Endometrial microvascular endothelial cells (primary cell): ENCODE measurements around the gene PEPD. TPM values are rescaled to one million over a fixed set of nuclear protein-coding genes. Genes with fewer than 3 reads are reported as not detected.
"Not testable (repeated sequence)": the region's sequence is repeated elsewhere in the genome, so short reads cannot be mapped to it uniquely, and the experiment has no call there.

Experiments used
- in situ Hi-C: cut with HindIII; loops from 2 replicates; pipeline ENCODE4 v1.10.0; 2017; ENCODE audit warnings: low sequenced_read_pairs, low pct_unique_long_range_greater_than_20kb; ENCODE audit errors: inconsistent ontology term
- total RNA-seq: library from RNA; depleted of rRNA; stranded (reverse); fragments of >200 nt; gene quantifications from one replicate; pipeline ENCODE4 v1.2.3, GENCODE V29; 2015; ENCODE audit errors: inconsistent ontology term

The PEPD gene
- total RNA-seq, 1 donor from 2014 or later, result 76.7 TPM

GRCh38 chr19:33486936-33487811, 34.4 kb downstream of the PEPD start:
- in situ Hi-C loops, result no loop called here

- in situ Hi-C loops, result no loop called here
Measured at GRCh38 chr19:33486407-33486806, 35.2 kb downstream of the PEPD start.

DNA sequence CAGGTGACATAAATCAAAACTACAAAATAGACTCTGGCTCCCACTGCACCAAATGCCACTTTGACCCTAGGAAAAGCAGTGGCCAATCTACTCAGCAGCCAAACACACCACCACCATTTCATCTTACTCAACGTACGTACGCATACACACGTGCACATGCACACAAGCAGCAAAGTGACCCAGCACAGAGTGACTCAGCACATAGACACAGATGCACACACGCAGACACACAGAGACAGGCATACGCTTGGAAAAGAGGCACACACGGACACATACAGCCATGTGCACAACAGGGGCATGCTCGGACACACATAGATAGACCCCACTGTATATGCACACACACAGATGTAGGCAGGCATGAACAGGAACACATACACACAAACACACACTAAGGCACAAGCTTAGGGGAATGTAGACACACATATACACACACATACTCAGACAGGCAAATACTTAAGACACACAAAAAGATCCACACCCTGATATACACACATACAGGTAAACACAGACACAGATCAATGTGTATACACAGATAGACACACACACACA, 37.3 kb downstream of the PEPD start:
- in situ Hi-C loops, result no loop called here

- in situ Hi-C loops, result no loop called here
Measured at GRCh38 chr19:33482476-33482875, 39.1 kb downstream of the PEPD start.

- in situ Hi-C loops, result no loop called here
Measured at GRCh38 chr19:33481863-33482262, 39.7 kb downstream of the PEPD start.

GRCh38 chr19:33479570-33479969, 42.0 kb downstream of the PEPD start:
- in situ Hi-C loops, result not testable (repeated sequence)

GRCh38 chr19:33477781-33478180, 43.8 kb downstream of the PEPD start:
- in situ Hi-C loops, result no loop called here

GRCh38 chr19:33476151-33476707, 45.4 kb downstream of the PEPD start:
- in situ Hi-C loops, result no loop called here

DNA sequence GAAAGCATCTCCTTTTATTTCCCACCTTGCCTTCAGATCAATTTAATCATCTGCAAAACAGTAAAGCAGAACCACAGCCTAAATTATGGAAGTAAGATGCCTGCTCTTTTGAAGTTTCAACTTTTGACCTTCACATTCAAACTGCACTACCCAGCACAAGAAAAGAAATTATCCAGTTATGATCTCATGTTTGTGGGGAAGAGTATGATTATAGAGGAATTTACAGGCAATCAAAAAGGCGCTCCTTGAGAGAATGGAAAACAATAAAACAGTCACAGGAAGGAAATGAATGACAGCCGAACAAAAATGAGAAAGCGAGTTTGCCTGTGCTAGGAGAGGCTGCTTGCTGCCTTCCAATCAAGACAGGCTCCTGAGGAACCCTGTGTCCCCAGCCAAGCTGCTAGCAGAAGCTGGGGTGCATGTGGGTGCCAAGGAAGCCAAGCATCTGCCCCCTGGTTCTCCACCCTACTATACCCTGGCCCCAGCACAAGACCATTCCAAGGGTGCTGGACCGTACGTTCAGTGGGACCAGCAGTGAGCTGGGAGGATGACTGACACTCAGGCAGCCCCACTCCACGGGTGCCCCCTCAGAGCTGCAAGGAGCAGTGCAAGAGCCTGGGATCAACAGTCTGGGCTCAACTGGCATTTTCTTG, 47.8 kb downstream of the PEPD start:
- in situ Hi-C loops, result no loop called here

DNA sequence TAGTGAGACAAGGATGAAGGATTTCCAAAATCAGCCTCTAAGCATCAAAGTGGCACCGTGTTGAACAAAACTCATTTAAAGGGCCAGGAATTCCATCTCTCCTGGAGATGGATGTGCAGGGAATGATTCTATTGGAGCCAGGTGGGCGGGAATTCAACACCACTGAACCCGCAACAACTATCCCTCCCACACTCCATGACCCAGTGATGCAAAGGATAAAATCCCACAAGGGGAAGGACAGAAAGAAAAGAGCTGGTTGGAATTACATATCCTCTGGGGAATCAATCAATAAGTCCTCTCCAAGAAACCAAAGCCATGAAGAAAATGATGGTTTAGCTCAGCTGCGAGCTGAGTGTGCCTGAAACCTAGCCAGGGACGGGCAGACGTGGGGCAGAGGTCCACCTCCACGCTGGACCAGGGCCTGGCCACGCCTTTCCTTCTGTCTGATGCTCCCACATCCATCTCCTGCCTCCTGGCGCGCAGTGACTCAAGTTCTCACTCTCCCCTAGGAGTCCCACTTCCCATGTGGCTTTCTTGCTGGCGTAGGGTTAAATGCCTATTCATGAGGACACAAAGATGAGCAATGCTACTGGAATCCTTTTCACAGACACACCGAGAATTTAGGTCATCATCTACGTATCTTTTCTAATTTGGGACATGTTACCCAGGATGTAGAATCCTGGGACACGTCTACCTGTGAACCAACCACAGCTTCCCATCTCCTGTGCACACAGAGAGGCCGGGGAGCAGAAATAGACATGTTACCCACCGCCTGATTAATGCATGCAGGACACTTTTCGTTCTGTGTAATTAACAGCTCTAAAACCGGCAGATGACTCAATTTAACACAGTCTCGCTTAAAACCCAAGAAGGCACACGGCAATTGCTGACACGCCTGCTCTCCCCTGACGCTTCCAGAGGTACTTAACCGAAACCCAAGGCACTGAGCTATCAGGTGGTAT, 48.6 kb downstream of the PEPD start:
- in situ Hi-C loops, result no loop called here

DNA sequence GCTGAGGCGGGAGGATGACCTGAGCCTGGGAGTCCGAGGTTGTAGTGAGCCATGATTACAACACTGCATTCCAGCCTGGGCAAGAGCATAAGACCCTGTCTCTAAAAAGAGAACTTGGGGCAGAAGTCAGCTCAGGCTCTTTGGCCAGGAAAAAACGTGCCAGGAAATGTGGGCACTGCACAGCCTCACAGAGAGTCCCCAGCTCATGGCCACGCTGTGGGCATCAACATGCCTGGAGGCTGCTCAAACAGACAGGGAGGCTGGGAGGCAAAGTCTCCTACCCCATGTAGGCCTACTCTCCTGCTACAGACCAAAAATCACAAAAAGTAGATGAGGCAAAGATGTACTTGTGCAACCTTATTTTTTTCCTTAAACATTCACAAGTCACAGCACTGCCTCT, 49.4 kb downstream of the PEPD start:
- in situ Hi-C loops, result no loop called here

DNA sequence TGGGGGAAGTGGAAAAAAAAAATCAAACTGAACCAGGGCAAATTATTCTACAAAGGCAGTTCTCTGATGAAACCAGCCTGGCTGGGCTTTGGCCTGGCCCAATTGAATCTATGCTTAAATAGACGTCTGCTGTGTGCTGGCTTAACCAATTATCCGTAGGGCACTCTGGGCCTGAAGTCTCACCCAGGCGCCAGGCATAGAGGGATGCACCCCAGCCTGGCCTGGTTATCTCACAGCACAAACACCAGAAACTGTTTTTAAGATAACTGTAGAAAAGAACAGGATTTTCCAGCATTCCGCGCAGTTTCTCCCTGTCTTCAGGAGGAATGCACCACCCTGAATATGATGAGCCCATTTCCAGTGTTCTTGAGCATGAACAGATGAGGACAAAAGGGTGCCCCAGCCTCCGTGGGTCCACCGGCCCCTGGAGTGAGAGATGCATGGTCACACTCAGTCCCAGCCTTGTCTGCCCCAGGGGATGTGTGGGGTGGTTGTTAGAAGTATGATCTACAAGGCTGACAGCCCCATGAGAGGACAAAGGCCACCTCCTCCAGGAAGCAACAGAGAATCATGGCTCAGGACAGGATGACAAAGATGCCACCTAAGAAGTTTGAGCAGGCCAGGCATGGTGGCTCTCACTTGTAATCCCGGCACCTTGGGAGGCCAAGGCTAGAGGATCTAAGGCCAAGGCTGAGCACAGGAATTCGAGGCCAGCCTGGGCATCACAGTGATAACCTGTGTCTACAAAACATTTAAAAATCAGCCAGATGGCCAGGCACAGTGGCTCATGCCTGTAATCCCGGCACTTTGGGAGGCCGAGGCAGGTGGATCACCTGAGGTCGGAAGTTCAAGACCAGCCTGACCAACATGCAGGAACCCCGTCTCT, 50.2 kb downstream of the PEPD start:
- in situ Hi-C loops, result no loop called here

DNA sequence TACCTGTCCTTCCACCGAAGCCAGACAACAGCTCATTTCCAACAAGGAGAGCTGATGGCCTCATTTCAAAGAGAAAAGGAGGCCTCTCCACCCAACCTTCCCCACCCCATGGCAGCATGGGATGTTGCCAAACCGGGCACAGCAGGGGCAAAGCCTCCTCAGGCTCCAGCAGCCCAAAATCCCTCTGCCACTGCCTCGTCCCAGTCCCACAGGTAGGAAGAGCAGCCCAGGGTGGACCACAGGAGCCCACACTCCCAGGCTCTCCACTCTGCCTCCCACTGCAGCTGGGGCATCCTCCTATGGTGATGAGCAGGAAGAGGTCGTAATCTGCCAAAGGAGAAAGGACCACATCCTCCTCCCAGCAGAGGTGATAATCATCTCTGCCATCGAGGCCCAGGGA, 50.9 kb downstream of the PEPD start:
- in situ Hi-C loops, result no loop called here

GRCh38 chr19:33470040-33470330, 51.6 kb downstream of the PEPD start:
- in situ Hi-C loops, result no loop called here

GRCh38 chr19:33469171-33470039, 52.2 kb downstream of the PEPD start:
- in situ Hi-C loops, result no loop called here

DNA sequence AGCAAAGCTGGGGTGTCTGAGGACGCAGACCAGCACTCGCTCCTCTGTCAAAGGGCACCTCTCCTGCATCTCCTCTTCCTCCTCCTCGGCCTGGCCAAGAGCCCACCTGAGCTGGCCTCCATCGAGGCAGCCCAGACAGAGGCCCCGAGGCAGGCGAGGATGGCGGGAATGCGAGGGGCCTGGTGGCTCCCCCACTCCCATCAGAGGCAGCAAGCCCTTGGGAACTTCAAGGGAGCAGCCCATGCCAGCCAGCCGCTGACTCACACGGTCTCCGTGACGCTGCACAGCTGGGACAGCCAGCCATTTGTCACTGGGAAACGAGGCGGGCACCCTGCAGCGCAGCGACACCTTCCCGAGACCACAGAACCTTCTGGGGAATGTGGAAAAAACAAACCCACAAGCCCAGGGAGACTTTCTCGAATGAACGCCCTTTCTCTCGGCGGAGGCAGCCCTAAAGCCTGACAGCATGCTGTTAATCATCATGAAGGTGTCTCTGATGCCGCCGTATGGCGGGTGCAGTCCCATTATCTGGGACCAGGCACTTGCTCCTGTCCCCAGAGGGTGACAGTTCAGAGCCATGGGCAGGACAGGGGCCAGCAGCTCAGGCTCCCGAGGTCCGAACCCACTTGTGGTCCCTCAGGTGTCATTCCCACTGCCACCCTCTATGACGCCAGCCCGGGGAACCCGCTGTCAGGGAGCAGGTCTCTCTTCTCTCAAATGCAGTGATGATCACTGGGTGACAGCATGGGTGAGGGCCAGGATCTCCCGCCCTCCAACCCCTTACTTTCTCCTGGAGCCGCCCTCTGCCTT, 53.0 kb downstream of the PEPD start:
- in situ Hi-C loops, result no loop called here
